Lower lobe of right lung (tissue), 2 donors: ENCODE measurements around the gene USF3. TPM values are rescaled to one million over a fixed set of nuclear protein-coding genes. Genes with fewer than 3 reads are reported as not detected.
A peak's percentile ranks its signal among the peaks of the same experiment; 100 is the strongest.

Experiments used
- ATAC-seq, 2 donors: fragments of 200-7000 bp; cut with Tn5 transposase; one replicate each; pipeline ENCODE4 v1.9.1; 2020 to 2022; ENCODE audit warnings: mild to moderate bottlenecking in 2 of 2, moderate library complexity in 2 of 2
- DNase-seq: peaks from one replicate; pipeline ENCODE4 v3.0.0-alpha.2; 2020
- H3K27ac ChIP-seq: fragments of 200-600 bp; one replicate; pipeline ENCODE4 v1.8.0; 2022
- H3K27me3 ChIP-seq: fragments of 200-600 bp; one replicate; pipeline ENCODE4 v1.8.0; 2022; ENCODE audit warnings: low read depth
- H3K36me3 ChIP-seq: fragments of 200-600 bp; one replicate; pipeline ENCODE4 v1.8.0; 2022; ENCODE audit warnings: mild to moderate bottlenecking
- H3K4me1 ChIP-seq: fragments of 200-600 bp; one replicate; pipeline ENCODE4 v1.8.0; 2022
- H3K4me3 ChIP-seq: fragments of 200-600 bp; one replicate; pipeline ENCODE4 v1.8.0; 2022; ENCODE audit warnings: mild to moderate bottlenecking
- H3K9me3 ChIP-seq: fragments of 200-600 bp; one replicate; pipeline ENCODE4 v1.8.0; 2022
- intact Hi-C: fragments of 100-400 bp; cut with DNase I; formaldehyde crosslinking; loops from one replicate; pipeline ENCODE4 v1.11.0; 2022
- total RNA-seq: library from RNA; stranded (reverse); fragmentation: NEBNext Ultra II Directional; extraction: Animal tissue kit (Norgen Biotek cat#: 25700); gene quantifications from one replicate; pipeline ENCODE4 v1.2.1, GENCODE V29; 2021
- TF ChIP-seq, protein P1 (sequence below): fragments of 200-600 bp; IDR thresholded peaks from one replicate; pipeline ENCODE4 v1.8.0; 2022; ENCODE audit warnings: antibody characterized with exemption, mild to moderate bottlenecking
- donor health status: DM: no; HTN: yes; CAD: no; lungs with severe emphysema.

USF3 gene
- total RNA-seq, 1 donor from 2014 or later, result 20.9 TPM

DNA sequence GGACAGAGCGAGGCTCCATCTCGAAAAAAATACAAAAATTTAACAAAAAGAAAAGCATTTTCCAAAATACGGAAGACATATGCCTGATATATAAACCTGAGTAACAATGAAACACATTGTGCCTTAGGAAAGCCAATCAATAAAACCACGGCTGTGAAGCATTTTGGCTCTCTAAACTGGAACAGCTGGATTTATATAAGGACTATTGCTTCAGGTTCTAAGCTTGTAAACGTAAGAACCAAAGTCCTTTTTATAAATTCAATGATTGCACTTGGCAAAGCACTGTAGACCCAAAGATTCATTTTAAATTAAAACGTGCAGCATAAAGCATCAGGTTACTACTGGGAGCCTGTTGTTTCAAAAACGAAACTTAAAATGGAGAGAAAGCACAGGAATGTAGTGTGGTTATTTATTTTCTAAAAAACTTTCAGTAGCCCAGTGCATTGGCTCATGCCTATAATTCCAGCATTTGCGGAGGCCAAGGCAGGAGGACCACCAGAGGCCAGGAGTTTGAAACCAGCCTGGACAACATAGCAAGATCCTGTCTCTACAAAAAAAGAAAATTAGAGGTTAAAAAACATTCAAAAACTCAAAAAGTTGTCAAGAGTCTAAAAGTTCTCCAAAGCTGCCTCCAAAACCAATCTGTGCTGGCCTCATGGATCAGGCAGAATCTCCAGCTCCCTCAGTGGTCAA lies 61.5 kb downstream of the USF3 start:
- Histone ChIP-seq H3K27ac (no peak overlapping the region), H3K4me3 (no peak overlapping the region), H3K4me1 (no peaks in the 10 kb centered on the region), H3K27me3 (no peaks in the 10 kb centered on the region), H3K9me3 (no peaks in the 10 kb centered on the region), H3K36me3 (no peaks in the 10 kb centered on the region)
- ATAC-seq, result no peak
- DNase-seq, result no peak
- TF ChIP-seq, protein P1, sequence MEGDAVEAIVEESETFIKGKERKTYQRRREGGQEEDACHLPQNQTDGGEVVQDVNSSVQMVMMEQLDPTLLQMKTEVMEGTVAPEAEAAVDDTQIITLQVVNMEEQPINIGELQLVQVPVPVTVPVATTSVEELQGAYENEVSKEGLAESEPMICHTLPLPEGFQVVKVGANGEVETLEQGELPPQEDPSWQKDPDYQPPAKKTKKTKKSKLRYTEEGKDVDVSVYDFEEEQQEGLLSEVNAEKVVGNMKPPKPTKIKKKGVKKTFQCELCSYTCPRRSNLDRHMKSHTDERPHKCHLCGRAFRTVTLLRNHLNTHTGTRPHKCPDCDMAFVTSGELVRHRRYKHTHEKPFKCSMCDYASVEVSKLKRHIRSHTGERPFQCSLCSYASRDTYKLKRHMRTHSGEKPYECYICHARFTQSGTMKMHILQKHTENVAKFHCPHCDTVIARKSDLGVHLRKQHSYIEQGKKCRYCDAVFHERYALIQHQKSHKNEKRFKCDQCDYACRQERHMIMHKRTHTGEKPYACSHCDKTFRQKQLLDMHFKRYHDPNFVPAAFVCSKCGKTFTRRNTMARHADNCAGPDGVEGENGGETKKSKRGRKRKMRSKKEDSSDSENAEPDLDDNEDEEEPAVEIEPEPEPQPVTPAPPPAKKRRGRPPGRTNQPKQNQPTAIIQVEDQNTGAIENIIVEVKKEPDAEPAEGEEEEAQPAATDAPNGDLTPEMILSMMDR, result no peak
- intact Hi-C loops, result no loop called here

DNA sequence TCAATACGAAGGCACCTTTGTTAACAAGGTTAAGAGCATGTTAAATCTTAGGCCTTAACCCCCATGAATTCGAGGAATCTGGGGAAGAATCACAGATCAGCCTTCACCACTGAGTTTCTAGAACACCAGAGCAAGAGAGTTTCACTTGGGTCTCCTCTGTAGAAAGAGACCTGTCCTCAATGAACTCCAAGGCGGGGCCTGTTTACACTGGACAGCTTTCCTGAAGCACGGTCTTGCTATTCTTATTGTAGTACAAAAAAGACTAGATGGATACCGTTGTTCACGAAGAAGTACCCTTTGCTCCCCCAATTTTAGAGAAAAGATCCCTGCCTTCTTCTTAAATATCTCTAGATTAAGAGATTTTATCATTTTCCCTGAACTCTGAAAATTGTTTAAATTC lies 64.9 kb downstream of the USF3 start:
- DNase-seq, result no peak
- Histone ChIP-seq H3K9me3 (no peaks in the 10 kb centered on the region), H3K4me1 (peaks cover 7% of the 10 kb centered on the region), H3K36me3 (no peaks in the 10 kb centered on the region), H3K27ac (no peak overlapping the region), H3K4me3 (no peak overlapping the region), H3K27me3 (no peaks in the 10 kb centered on the region)
- intact Hi-C loops, result no loop called here
- TF ChIP-seq, protein P1, result no peak
- ATAC-seq, result no peak

DNA sequence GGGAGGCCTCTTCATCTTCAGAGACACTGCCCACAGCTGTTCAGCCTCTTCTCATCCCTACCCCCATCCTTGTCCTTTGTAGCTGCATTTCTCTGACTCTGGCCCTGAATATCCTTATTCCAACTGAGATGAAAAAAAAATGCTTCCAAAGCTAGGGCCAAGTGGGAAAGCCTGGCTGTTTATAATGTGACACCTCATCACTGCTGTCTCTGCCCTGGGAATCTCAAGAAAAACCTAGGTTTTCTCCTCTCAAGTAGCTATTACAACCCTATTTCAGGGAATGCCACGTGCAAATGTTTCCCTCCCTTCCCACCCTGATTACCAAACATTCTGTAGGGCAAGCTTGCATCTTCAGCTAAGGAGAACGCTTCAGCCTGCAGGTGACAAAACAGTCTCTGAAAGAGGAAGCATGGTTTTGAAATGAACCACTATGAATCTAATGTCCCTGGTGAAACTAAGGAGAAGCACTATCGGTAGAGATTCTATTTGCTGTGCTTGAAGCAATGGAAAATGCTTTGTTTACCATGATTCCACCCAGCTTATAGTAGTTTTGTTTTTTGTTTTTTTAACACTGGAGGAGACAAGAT lies 65.4 kb downstream of the USF3 start:
- TF ChIP-seq, protein P1, result no peak
- Histone ChIP-seq H3K27ac (no peak overlapping the region), H3K27me3 (no peaks in the 10 kb centered on the region), H3K36me3 (no peaks in the 10 kb centered on the region), H3K4me1 (peaks cover 8% of the 10 kb centered on the region), H3K9me3 (no peaks in the 10 kb centered on the region), H3K4me3 (no peak overlapping the region)
- intact Hi-C loops, result no loop called here
- DNase-seq, result no peak
- ATAC-seq, result peak in 1 of 2 donors; percentile 14

- DNase-seq, result no peak
- TF ChIP-seq, protein P1, result no peak
- Histone ChIP-seq H3K27ac (no peak overlapping the region), H3K27me3 (no peaks in the 10 kb centered on the region), H3K9me3 (no peaks in the 10 kb centered on the region), H3K4me1 (peaks cover 8% of the 10 kb centered on the region), H3K4me3 (no peak overlapping the region), H3K36me3 (no peaks in the 10 kb centered on the region)
- ATAC-seq, result peak; percentile 33 to 37
- intact Hi-C loops, result no loop called here
Observed at GRCh38 chr3:113629584-113630421, 66.6 kb downstream of the USF3 start.

DNA sequence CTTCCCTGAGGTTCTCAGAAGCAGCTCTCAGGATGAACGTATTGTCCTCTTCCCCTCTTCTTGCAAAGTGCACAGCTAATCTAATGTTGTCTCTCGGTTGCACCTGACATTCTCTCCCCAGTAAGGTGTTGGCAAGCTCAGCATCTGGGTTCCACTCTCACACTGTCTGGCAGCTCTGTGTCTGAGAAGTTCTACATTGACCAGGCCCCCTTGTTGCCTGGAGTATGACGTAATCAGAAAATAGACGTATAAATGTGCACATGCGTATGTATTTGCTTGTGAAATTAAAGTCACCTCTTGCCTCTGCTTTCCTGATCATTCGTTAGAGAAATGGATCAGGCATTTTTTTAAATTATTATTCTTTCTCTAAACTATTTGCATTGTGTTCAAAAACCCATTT lies 67.7 kb downstream of the USF3 start:
- no peak for ATAC-seq
- no peaks in the 10 kb centered on the region for H3K9me3 ChIP-seq
- H3K4me1 ChIP-seq, result peaks cover 8% of the 10 kb centered on the region
- no peaks in the 10 kb centered on the region for H3K36me3 ChIP-seq
- no peak overlapping the region for H3K4me3 ChIP-seq
- no peak overlapping the region for H3K27ac ChIP-seq
- DNase-seq, result no peak
- TF ChIP-seq, protein P1, result no peak
- intact Hi-C loops, result no loop called here
- no peaks in the 10 kb centered on the region for H3K27me3 ChIP-seq
